Measurements from ENCODE around the gene RARG.

GRCh38 chr12:53265783-53266182 is 33.8 kb upstream of the RARG start:
- TF ChIP-seq, protein P1, sequence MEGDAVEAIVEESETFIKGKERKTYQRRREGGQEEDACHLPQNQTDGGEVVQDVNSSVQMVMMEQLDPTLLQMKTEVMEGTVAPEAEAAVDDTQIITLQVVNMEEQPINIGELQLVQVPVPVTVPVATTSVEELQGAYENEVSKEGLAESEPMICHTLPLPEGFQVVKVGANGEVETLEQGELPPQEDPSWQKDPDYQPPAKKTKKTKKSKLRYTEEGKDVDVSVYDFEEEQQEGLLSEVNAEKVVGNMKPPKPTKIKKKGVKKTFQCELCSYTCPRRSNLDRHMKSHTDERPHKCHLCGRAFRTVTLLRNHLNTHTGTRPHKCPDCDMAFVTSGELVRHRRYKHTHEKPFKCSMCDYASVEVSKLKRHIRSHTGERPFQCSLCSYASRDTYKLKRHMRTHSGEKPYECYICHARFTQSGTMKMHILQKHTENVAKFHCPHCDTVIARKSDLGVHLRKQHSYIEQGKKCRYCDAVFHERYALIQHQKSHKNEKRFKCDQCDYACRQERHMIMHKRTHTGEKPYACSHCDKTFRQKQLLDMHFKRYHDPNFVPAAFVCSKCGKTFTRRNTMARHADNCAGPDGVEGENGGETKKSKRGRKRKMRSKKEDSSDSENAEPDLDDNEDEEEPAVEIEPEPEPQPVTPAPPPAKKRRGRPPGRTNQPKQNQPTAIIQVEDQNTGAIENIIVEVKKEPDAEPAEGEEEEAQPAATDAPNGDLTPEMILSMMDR (conservative IDR thresholded peaks at IDR 0.05; ENCODE audit: low read length), result no peak
- TF ChIP-seq EZH2phosphoT487 (IDR thresholded peaks at IDR 0.05; ENCODE audit: borderline replicate concordance), result no peak

All from Loucy (cell line).